GM12873 (cell line): ENCODE results near the gene OR52I1.

ENCODE experiments used
- CTCF ChIP-seq: IDR thresholded peaks from 2 replicates; pipeline ENCODE4 v1.5.1; 2012; ENCODE audit warnings: low read depth, mild to moderate bottlenecking, moderate library complexity, low read length, control low read depth; ENCODE audit not compliant: insufficient read depth; ENCODE audit errors: missing control alignments

Gene OR52I1

GRCh38 chr11:4565371-4565770 lies 28.5 kb upstream of the OR52I1 start:
- TF ChIP-seq CTCF = no peak

- TF ChIP-seq CTCF = no peak
Measured at GRCh38 chr11:4569075-4569474, 24.8 kb upstream of the OR52I1 start.

- TF ChIP-seq CTCF = no peak
Measured at GRCh38 chr11:4576880-4577279, 17.0 kb upstream of the OR52I1 start.

GRCh38 chr11:4577761-4578160 lies 16.1 kb upstream of the OR52I1 start:
- TF ChIP-seq CTCF = no peak

GRCh38 chr11:4578624-4579023 lies 15.2 kb upstream of the OR52I1 start:
- no peak for TF ChIP-seq CTCF

- no peak for TF ChIP-seq CTCF
Measured at GRCh38 chr11:4580124-4580523, 13.7 kb upstream of the OR52I1 start.

- no peak for TF ChIP-seq CTCF
Measured at GRCh38 chr11:4581443-4581842, 12.4 kb upstream of the OR52I1 start, which contains the start of gene OR52I2. Gene OR52I2 (plus strand): TSS chr11:4581743.

GRCh38 chr11:4589017-4589416 lies 4.8 kb upstream of the OR52I1 start:
- no peak for TF ChIP-seq CTCF
